NCI-H748 (cell line): ENCODE measurements around the gene SFTPA2.
"Not testable (repeated sequence)": the region's sequence is repeated elsewhere in the genome, so short reads cannot be mapped to it uniquely, and the experiment has no call there.

ENCODE experiments used
- DNase-seq: peaks from one replicate; lab custom pipeline; 2025; ENCODE audit not compliant: unreplicated experiment; lab: John Stamatoyannopoulos, UW

SFTPA2 gene

DNA sequence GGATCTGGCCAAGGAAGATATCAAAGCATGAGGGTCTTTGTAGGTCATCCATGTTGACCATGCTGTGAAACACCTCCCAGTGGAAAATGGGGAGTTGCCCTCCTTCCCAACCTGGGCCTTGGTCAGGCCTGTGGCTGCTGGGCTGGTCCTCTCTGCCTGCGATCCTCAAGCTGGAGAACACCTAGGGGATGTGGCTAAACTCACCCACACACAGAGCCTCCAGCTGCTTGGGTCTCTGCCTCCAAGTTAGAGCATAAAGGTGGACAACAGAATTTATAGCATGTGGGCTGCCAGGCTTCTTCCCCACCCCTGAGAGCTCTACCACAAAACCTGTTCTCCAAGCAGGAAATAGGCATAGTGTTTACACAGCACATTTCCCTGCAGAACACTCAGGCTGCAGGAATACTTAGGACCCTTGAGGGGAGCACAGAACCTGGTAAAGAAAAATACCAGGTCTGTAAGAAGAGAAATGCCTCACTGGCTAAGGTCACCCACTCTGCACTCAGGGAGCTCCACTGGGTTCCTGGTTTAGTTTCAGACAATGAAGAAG, at the start of gene SFTPA2:
SFTPA2 (minus strand) TSS at position 248 of the 550 bp plus-strand sequence. CDS start 924 bp downstream, outside the sequence.
- no peak for DNase-seq

DNA sequence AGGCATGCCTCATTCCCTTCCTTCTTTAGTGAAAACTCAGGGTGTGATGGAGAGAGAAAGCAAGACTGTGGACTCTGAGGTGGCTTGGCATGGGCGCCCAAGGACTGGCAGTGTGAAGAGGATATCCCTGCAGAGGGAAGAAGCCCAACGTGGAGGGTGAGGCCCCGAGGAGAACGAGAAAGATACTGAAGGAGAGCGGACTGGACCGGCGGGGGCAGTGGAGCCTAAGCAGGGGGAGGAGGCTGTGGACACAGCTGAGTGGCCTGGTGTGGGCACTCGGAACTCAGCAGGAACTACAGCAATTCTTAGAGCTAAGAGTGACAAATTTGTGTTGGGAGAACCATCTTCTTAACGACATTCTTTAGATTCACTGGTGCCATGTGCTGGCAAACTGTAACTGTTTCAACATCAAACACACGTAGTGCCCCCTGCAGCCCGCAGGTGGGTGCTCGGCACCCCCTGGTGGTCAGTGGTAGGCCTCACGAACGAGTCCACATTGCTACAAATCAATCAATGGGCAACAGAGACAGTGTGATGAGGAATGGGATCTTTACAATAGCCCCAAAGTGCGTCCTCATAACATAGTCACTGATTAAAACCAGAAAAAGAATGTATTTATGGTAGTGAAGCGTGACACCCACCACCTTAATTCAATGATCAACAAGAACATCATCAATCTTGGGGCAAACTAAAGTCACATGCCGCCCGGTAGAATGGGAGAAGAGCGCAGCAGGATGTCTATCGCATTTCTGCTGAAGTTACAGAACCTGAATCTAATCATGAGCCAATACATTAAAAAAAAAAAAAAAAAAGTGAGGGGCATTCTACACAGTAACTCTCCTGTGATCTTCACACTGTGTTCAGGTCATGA, 48.5 kb upstream of the SFTPA2 start:
- peak; percentile 9 for DNase-seq

DNA sequence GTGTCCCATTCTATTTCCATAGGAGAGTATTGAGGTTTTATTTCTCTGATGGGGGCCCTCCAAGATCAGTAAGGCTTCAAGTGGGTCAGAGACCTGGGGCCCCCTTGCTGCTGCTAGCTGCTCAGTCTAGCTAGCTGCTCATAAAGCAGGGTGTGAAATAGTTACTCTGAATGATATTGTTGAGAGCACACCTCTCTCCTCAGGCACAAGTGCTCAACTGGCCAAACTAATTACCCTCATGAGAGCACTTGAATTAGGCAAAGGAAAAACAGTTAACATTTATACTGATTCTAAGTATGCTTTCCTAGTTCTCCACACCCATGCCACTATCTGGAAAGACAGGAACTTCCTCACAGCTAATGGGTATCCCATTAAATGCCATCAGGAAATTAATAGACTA, 45.1 kb upstream of the SFTPA2 start:
- no peak for DNase-seq

DNA sequence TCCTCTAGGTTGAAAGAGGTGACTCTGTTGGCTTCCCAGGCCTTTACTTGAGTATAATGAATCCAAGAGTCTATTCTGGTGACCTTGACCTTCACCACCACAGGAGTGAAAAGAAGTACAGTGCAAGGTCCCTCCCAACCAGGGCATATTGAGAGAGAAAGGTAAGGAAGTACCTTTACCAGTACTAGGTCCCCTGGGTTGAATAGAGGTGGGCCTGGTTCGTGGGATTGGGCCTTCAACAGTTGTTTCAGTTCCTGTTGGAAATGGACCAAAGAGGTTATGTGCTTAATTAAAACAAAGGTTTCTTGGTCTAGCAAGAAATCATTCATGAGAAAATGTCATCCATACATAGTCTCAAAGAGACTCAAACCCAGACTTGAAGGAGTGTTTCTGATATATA, 44.1 kb upstream of the SFTPA2 start:
- no peak for DNase-seq

DNA sequence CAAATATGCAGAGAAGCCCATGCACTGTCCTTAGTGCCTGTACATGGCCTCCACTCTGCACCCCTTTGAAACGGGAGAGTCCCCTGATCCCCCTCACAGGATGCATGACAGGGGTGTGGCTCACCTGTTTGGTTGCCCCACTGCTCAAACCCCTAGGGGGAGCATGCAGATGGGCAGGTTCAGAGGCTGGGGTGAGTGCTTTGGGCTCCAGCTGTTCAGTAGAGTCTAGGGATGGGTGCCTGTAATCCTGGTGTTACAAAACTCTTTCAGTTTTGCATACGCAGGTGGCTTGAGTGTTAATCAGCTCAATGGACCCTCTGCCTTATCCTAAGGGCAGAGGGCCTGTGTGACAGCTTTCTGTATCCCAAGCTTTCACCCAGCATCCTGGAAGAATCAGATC, 42.7 kb upstream of the SFTPA2 start:
- no peak for DNase-seq

DNA sequence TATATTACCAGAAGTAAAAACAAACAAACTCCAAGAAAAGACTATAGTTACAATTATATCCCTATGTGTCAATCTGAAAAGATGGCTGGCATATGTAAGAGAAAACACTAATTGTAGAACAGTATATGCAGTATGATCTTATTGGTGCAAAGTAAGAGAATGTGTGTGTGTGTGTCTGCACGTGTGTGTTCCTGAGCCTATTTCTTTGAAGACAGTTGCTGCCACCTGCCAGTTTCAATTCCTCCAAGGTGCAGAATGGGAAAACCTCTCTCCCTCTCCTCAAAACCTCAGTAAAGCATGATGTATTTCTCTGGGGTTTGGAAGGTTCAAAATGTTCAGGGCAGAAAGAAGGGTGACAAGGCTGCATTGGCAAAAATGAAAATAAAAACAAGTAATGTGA, 41.7 kb upstream of the SFTPA2 start:
- no peak for DNase-seq

DNA sequence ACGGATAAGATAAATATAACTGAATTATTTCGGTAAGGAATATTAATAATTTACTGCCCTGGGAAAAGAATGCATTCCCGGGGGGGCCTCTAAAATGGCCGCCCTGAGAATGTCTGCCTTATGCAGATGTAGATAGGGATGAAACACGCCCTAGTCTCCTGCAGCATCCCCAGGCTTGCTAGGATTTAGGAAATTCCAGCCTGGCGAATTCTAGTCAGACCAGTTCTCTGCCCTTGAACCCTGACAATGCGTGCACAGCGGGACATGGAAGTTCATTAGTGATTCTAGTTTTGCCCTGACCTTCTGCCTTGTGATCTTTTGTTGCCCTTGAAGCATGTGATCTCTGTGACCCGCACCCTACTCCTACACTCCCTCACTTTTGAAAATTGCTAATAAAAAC, 39.4 kb upstream of the SFTPA2 start:
- DNase-seq, result not testable (repeated sequence)

DNA sequence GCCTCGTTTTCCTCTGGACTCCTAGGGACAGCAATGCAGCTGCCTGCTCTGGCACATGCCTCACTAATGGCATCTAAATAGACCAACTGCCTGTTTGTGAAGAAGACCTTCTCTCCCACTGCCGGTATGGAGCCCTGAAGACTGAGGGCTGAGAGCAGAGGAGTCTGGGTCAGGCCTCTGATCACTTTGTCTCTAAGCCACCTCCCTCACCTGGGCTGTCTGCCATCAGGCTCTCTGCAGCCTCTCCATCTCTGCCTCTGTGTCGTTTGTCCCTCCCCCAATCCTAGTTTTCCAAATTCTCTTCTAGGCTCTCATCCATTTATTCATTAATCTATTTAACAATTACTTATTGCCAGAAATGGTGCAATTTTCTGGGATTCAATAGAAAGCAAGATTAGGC, 35.3 kb upstream of the SFTPA2 start:
- no peak for DNase-seq

DNA sequence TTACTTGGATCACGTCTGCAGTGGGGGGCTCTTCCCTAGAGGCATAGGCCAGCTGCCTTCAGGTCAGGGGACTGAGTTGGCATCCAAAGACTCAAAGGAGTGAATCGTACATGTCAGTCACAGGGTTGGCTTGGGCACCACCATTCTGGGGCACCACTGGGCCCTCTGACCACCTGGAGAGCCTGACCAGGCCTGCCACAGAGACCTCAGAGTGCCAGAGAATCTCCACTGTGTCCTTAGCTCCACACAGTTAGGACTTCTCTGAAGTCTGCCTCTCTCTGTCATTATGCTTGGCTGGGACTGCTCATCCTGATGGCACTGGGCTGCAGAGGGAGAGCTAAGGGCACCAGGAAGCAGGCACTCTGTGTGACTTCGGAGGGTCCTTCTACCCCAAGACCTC, 34.4 kb upstream of the SFTPA2 start:
- DNase-seq, result not testable (repeated sequence)

DNA sequence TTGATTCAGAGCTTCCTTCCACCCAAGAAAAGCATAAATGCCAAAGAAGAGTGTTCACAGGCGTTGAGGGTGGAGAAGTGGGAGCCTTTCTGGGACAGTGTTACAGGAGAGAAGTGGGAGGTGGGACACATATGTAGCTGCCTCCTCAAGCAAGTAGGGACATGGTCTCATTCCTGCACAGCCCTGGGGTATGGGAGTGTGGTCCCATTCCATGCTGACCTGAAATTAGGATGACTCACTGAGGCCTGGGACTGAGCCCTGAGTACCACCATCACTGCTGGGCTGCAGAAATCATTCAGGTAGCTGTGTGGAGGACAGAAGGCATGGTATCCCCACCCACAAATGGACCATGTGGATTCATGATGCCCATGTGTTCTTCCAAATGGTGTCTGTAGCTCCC, 33.2 kb upstream of the SFTPA2 start:
- DNase-seq, result no peak

DNA sequence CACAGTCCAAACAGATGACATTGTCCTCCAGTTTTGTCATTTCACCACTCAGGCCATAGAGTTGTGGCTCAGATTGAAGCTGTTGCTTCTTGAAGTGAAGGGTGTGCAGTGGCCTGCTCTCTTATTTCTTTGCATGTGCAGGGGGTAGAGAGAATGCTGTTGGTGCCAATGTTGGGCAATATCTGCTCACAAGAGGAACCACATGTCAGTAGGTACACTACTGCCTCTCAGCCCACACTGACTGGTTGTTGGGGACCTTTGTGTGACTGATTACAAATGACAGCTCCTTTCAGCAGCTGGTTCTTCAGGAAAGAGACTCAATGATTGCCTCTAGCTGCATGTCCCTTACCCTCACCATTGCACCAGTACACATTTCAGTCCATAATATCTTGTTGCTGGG, 28.6 kb upstream of the SFTPA2 start:
- no peak for DNase-seq

DNA sequence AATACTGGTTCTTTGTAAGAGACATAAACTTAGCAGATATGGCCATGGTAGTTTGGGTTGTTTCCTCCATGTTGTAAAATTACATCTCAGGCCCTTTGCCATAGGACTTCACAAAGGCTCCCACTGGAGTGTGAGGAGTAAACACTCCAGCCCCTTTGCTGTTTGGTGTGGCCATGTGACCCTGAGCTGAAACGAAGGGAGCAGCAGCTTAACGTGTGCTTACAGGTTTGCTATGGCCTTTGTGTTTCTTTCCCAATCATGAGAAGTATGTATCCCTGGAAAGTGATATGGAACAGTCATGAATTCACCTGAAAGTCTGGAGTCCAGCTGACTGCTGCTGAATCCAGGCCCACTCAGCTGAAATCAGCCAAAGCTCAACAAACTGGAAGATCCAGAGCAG, 26.7 kb upstream of the SFTPA2 start:
- no peak for DNase-seq

DNA sequence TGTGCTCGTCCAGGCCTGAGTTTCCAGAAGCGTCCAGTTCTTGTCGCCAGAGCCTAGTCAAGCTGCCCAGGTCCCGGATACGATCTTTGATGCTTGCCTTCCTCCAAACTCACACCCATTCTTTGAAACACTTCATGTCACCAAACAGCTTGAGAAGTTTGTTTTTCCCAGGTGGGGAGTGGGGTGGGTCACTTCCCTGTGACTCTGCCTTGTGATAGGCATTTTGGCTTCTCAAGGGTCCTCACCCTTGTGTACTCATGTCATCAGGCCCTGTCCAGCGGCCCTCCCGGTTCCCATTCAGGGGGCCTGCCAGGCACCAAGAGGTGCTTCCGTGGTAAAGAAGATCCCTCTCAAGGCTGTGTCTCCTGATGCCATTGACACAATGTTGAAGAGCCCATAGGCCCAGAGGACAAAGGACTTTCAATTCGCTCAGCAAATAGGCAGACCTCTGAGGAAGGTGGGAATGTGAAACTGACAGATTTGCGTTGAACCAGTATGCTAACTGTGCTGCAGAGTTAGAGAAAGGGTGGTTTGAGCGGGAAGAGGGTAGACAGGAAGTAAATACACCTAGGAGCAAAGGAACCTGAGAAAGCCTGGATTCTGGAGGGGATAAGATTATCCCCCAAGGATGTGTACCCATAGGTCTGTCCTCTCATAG, 25.8 kb upstream of the SFTPA2 start:
- no peak for DNase-seq

DNA sequence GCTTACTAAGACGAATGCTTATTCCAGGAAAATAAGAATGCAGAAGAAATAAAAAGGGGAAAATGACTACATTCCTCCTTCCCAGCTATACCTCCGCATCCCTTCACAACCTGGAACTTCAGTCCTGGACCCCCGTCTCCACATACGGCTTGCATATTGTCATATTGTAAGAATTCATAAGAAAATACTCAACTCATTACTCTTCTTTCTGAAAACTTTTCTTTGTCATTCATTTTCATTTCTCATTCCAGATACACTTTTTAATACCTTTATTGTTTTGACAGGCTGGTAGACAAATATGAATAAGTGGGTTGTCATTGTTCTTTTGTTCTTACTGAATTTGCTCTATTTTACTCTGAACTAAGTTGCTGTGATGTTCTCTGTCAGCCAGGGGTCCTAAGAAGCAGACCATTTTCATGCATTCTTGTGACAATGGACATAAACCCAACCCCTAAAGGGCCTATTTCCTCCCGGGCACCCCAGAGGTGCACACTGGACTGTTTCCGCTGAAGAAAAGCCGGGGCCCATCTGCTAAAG, 23.3 kb upstream of the SFTPA2 start:
- no peak for DNase-seq

DNA sequence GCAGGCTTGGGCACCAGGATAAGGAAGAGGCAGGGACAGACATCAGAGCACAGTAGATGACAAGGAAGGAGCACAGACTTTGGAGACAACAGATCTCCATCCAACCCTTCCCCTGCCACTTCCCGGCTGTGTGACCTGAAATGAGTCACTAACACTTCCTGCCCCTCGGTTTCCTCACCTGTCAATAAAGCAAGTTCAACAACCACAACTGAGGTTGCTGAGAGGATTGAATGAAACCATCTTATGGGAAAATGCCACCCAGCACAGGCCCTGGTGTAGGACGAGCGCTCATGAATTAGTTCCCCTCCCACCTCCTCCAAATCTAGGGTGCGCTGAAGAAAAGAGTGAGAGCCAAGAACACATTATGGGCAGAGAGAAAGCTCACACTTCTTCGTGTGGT, 22.7 kb upstream of the SFTPA2 start:
- not testable (repeated sequence) for DNase-seq

DNA sequence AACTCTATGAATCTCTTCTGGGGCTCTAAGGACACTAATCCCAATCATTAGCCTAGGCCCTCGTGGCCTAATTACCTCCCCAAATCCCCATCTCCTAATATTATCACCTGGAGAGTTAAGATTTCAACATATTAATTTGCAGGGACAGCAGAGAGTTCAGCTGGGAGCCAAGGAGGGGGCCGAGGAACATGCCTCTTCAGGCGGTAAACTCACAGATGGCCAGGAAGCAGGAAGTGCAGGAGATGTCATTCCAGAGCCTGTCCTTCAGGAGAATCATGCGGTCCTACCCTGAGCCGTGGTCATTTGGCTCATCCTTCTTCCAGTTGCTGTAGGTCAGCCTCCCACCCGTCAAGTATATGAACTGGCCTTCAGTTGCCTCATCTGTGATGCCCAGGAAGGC, 21.9 kb upstream of the SFTPA2 start:
- no peak for DNase-seq

DNA sequence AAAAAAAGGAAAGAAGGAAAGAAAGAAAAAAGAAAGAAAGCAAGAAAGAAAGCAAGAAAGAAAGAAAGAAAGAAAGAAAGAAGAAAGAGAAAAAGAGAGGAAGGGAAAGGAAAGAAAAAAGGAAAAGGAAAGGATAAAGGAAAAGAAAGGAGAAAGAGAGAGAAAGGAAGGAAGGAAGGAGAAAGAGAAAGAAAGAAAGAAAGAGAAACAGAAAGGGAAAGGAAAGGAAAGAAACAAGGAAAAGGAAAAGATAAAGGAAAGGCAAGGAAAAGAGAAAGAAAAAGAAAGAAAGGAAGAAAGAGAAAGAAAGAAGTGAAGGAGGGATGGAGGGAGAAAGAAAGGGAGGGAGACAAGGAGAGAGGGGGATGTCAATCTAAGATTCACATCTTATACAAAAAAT, 20.8 kb upstream of the SFTPA2 start:
- no peak for DNase-seq

DNA sequence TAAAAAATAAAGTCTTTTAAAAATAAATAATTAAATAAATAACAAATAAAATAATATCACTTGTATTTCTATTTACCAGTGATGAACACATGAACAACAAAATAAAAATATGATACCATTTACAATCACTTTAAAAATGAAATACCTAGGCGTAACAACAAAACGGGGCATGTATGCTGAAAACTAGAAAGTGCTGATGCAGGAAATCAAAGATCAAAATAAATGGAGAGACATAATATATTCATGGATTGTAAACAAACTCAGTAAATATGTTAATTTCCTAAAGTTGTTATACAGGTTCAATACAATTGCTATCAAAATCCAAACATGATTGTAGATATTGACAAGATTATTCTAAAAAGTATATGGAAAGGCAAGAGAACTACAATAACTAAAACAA, 19.2 kb upstream of the SFTPA2 start:
- no peak for DNase-seq

DNA sequence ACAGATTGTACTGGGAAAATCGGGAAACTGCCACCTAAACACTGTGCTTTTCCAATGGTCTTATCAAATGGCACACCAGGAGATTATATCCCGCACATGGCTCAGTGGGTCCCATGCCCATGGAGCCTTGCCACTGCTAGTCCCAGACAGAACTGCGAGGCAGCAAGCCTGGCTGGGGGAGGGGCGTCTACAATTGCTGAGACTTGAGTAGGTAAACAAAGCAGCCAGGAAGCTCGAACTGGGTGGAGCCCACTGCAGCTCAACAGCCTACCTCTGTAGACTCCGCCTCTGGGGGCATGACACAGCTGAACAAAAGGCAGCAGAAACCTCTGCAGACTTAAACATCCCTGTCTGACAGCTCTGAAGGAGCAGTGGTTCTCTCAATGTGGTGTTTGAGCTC, 10.4 kb upstream of the SFTPA2 start:
- peak; percentile 23 for DNase-seq

DNA sequence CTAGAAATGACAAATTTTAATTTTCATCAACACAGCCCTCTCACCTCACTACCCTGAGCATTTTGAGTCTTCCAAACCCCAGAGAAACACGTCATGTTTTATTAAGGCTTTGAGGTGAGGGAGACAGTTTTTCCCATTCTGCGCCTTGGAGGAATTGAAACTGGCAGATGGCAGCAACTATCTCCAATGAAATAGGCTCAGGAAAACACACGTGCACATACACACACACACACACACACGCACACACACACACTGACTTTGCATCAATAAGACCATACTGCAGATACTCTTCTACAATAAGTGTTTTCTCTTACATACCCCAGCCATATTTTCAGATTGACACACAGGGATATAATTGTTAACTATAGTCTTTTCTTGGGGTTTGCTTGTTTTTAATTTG, 3.2 kb upstream of the SFTPA2 start:
- DNase-seq, result no peak

DNA sequence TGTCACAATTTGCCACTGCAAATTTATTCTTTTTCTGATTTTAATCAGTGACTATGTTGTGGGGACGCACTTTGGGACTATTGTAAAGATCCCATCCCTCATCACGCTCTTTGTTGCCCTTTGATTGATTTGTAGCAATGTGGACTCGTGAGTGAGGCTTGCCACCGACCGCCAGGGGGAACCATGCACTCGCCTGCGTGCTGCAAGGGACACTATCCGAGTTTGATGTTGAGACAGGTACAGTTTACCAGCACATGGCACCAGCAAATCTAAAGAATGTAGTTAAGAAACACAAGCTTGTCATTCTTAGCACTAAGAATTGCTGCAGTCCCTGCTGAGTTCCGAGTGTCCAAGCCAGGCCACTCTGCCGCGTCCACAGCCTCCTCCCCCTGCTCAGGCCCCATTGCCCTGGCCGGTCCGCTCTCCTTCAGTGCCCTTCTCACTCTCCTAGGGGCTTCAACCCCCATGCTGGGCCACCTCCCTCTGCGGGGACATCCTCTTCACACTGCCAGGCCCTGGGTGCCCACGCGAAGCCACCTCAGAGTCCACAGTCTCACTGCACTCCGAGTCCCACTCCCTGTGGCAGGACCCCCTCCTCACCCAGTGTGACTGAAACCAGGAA, 2.0 kb upstream of the SFTPA2 start:
- peak; percentile 57 for DNase-seq

DNA sequence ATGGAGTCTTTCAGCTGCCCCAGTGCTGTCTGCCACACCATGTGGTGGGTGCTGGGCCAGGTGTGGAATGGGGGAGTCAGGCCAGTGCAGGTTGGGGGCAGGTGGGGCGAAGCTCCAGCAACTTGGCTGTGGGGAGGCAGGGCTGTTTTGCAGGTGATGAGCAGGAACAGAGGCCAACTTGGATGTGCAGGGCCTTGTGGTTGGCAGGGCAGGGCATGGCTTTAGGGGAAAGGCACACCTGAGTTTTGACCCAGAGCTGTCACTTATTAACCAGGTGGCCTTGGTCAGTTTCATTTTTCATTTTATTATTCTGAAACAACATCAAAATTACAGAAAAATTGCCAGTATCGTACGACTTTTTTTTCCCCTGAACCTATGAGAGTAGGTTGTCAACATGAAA, 1.1 kb upstream of the SFTPA2 start:
- no peak for DNase-seq
